ENCODE measurements around the gene TRRAP.

Gene TRRAP

GRCh38 chr7:98990356-98990755 is 112.0 kb downstream of the TRRAP start:
- DNase-seq (ENCODE audit: low read depth) = no peak

GRCh38 chr7:98991141-98991540 is 112.8 kb downstream of the TRRAP start:
- DNase-seq (ENCODE audit: low read depth) = no peak

GRCh38 chr7:98992076-98992475 is 113.7 kb downstream of the TRRAP start:
- DNase-seq (ENCODE audit: low read depth) = no peak

DNA sequence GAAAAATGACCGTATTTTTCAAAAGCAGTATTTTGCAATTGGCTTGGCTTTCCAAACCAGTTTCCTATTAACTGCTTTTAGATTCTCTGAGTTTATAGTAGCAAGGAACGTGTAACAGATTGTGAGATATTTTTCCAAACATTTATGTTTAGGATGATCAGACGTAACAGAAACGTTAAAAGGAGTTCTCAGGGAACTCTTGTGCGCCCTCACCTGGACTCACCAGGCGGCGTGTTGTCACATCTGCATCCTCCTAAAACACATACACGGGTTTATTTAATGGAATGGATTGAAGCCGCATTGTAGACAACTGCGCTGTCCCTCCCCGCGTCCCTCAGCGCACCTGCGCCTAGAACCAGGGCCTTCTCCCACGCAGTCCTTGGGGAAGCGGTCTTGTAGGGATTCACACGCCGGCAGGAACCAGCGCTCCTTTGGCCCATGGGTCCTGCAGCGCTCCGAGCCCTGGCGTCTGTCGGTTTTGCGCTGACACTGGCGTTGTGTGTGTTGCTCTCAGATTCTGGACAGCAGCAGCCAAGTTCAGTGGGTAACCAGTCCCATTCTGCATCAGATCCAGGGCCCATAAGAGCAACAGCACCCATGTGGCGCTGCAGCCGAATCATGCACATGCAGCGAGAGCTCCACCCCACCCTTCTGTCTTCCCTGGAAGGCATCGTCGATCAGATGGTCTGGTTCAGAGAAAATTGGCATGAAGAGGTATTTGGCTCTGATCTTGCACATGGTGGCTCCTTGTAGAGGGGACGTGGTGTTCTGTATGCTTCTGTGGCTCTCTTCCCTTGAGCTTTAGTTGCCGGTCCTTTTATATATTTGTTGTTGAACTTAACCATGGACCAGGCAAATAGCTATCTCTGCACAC is 114.9 kb downstream of the TRRAP start:
- DNase-seq (ENCODE audit: low read depth) = no peak

GRCh38 chr7:98994046-98994944 is 116.0 kb downstream of the TRRAP start:
- DNase-seq (ENCODE audit: low read depth) = no peak

GRCh38 chr7:98995111-98995510 is 116.8 kb downstream of the TRRAP start:
- DNase-seq (ENCODE audit: low read depth) = no peak

DNA sequence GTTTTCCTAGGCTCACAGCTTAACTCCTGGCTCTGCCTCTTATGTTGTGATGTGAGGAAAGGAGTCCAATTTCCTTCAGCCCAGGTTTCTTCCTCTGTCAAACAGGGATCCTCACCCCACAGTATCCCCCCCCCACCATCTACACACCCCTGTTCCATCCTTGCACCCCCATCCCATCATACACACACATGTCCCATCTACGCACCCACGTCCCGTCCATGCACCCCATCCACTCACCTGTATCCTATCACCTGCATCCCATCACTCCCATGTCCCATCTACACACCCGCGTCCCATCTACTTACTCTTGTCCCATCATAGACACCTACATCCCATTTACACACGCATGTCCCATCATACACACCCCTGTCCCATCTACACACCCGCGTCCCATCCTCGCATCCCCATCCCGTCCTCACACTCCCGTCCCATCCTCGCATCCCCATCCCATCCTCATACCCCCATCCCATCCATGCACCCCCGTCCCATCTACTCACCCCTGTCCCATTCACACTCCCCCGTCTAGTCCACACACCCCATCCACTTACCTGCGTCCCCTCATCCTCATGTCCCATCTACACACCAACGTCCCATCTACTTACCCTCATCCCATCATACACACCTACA is 117.3 kb downstream of the TRRAP start:
- DNase-seq (ENCODE audit: low read depth) = no peak

DNA sequence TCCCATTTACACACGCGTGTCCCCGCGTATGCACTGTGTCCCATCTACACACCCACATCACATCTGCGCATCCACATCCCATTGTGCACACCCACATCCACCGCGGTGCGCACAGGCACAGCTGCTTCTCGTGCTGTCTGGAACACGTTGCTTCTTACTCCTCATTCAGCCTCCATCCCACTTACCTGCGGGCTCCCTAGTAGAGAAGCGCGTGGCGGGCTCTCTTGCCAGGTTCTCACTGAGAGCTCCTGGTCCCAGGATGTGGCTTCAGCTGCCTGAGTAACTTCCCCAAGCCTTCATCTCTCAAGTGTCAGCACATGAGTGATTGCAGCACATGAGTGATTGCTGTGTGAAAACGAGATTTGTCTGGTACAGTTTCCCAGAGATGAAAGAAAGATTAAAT is 117.8 kb downstream of the TRRAP start:
- DNase-seq (ENCODE audit: low read depth) = no peak

DNA sequence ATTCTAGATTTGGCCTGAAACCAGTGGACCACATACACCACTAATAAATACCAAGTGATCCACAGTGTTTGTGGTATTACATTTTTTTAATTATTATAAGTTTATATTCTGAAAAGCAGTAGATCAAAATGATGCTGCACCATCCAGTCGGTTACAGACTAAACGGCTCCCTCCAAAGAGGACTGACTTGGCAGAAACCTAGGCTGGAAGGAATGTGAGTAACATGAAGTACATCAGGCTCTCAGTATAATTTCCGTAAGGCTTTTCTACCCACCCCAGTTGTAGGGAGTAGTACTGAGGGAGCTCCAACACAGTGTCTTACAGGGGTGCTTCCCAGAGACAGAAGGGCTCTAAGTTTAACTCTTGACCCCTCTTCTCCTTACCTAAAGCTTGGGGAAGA is 119.5 kb downstream of the TRRAP start:
- no peak for DNase-seq (ENCODE audit: low read depth)

DNA sequence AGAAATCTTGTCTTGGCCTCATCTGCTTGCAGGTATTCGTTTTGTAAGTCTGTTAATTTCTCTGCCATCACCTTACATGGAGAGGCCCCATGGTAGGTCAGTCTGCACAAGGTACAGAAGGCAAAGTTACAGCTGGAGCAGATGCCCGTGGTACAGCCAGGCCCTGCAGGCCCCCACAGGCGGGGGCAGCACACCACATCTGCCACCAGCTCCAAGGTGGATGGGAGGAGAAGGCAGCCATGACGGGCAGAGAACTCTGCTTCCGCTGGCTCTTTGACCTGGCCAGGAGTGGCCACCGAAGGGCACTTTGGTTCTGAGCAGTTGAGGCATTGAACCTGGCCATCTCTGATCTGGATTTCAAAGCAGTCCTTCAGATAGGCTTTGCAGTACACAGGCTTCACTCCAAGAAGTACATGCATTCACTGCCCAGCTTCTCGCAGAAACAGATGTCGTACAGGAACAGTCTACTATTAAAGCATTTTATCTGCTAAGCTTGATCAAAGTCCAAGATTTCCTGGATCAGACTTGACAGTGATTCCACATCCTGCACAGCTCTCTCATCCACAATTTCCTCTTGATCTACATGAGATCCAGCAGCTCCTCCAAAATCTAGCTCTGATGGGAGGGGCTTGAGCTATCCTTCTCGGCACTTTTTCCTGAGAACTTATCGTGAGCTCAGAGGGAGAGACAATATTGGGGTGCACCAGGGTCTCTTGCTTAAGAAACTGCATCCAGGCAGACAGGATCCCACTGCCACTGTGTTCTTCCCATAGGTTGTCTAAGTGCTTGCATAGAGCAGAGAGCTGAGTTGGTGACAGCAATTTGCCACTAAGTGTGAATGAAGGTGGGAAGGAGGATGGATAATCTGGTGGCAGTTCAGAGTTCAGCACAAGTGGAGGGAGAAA is 120.7 kb downstream of the TRRAP start:
- DNase-seq (ENCODE audit: low read depth) = no peak

DNA sequence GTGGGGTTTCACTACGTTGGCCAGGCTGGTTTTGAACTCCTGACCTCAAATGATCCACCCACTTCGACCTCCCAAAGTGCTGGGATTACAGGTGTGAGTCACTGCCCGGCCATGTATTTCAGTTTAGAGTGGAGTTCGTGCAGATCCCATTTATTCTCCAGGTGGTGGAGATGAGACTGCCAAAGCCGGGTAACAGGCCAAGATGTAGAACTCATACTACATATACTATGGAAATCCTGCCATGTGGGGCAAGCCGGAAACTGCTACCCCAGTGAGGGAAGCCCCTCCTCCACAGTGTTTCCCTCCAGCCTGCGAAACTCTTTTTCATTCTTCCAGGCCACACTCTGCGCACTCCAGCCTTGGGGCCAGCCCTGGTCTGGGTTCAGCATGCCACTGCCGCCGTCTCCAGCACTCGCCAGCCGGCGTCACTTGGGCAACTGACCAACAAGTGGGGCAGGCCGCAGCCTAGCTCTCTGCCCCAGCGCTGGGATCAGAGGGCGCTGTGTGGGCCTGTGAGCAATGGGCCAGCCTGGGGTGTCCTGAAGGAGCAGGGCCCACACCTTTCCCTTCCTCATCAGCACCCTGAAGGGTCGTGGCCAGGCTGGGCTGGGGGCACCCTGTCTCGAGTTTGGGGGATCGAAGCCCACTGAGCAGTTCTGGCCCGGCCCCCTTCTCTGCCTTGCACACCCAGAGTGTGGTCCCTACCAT is 122.0 kb downstream of the TRRAP start:
- DNase-seq (ENCODE audit: low read depth) = no peak

- no peak for DNase-seq (ENCODE audit: low read depth)
These were observed 122.7 kb downstream of the TRRAP start for GRCh38 chr7:99000904-99001465.

GRCh38 chr7:99001482-99002147 is 123.3 kb downstream of the TRRAP start:
- no peak for DNase-seq (ENCODE audit: low read depth)

- no peak for DNase-seq (ENCODE audit: low read depth)
These were observed 124.0 kb downstream of the TRRAP start for GRCh38 chr7:99002148-99002826.

GRCh38 chr7:99002827-99003212 is 124.5 kb downstream of the TRRAP start:
- DNase-seq (ENCODE audit: low read depth) = no peak

GRCh38 chr7:99003419-99003818 is 125.1 kb downstream of the TRRAP start:
- DNase-seq (ENCODE audit: low read depth) = no peak

GRCh38 chr7:99004216-99004615 is 125.9 kb downstream of the TRRAP start:
- no peak for DNase-seq (ENCODE audit: low read depth)

GRCh38 chr7:99004781-99005500 is 126.6 kb downstream of the TRRAP start:
- DNase-seq (ENCODE audit: low read depth) = no peak

DNA sequence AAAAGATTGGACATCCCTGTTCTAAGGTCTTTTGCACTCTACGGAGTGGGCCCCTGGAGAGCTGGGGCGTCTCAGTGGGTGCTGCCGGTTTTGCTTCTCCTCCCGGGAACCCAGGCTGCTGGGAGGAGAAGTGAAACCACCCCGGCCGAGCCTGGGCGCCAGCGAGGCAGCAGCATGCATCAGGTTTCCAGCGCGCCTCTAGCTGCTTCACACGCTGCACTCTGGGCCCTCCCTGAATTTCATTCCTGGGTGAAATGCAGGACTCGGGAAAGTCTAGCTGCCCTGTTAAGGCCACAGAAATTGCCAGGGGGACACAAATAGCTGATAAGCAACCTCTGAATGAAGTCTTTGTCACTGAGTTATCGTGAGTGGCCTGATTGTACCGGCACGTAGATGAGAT is 127.4 kb downstream of the TRRAP start:
- no peak for DNase-seq (ENCODE audit: low read depth)

All from T follicular helper cell (primary cell).